GM10847 (cell line): Measurements from ENCODE around the gene COPS9.

Experiments
- POLR2A ChIP-seq: IDR thresholded peaks from 2 replicates; pipeline ENCODE4 v1.6.1; 2011; ENCODE audit not compliant: insufficient read length; ENCODE audit errors: extremely low read depth

COPS9 gene

GRCh38 chr2:240123821-240124650, 12.1 kb downstream of the COPS9 start:
- no peak for TF ChIP-seq POLR2A

- TF ChIP-seq POLR2A, result no peak
Observed at GRCh38 chr2:240121675-240122074, 14.4 kb downstream of the COPS9 start.

DNA sequence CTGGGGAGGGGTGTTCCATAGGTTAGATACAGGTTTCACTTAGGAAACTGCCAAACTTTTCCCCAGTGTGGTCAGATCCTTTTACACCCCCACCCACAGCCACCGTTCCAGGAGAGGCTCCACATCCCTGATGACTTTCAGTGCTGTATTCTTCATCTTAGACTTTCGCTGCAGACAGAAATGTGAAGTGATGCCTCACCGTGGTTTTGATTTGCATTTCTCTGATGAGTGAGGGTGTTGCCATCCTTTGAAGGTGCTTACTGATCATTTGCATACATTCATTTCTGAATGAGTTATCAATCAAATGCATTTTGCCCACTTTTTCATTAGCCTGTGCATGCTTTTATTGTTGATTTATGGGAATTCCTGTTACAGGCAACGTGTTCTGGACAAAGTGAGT, 14.9 kb downstream of the COPS9 start:
- TF ChIP-seq POLR2A, result no peak

- TF ChIP-seq POLR2A, result no peak
Observed at GRCh38 chr2:240114233-240114632, 21.9 kb downstream of the COPS9 start.

DNA sequence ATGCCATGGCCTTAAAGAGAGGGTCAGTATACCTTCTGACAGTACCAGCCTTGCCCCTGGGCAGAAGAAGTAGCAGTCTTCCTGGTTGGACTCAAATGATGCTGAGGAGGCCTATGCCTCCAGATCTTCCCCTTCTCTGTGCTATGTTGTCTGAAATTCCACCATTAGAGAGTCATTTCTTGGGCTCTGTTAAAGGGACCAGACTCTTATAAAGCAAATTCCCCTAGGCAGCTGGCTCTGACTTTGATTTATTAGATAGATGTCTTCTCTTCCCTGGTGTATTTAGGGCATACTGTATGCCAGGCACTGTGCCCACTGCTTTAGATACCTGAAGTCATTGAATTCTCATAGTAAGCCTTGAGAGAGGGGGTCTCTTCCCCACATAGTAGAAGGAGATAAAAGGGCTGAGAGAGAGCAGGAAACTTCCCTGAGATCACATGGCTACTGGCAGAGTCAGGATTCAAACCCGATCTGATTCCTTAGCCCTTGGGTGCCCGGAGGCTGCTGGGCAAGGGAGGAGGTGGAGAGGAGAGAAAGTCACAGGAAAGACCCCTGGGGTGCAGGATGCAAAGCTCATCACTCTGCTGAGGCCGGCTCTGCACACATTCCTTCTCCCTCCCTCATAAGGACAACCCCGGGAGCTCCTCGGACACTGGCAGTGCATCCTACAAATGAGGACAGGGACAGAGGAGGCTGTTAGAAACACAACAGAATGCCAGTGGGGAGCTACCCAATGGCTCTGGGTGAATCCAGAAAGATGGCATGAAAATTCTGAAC, 23.0 kb downstream of the COPS9 start:
- no peak for TF ChIP-seq POLR2A

DNA sequence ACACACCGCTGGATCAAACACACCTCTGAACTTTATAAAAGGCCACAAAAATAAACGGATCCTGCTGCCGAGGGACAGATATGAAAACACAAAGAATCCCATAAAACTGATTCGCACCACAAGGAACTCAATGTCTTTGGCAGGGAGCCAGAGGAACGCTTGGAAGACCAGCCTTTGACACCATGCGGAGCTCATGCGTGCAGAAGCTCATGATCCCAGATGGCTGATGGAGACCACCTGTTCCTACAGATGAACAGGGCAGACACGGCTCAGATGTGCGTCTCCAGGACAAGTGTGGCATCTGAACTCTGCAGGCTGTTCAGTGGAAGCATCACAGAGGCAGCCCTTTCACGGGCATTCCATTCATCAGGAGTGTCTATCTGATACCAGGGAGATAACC, 24.9 kb downstream of the COPS9 start:
- no peak for TF ChIP-seq POLR2A

- no peak for TF ChIP-seq POLR2A
Observed at GRCh38 chr2:240109386-240109785, 26.7 kb downstream of the COPS9 start.

GRCh38 chr2:240107477-240107796, 28.7 kb downstream of the COPS9 start:
- TF ChIP-seq POLR2A, result no peak

GRCh38 chr2:240106765-240107476, 29.2 kb downstream of the COPS9 start:
- TF ChIP-seq POLR2A, result no peak

GRCh38 chr2:240105982-240106381, 30.1 kb downstream of the COPS9 start:
- no peak for TF ChIP-seq POLR2A

GRCh38 chr2:240103136-240103535, 33.0 kb downstream of the COPS9 start:
- TF ChIP-seq POLR2A, result no peak

DNA sequence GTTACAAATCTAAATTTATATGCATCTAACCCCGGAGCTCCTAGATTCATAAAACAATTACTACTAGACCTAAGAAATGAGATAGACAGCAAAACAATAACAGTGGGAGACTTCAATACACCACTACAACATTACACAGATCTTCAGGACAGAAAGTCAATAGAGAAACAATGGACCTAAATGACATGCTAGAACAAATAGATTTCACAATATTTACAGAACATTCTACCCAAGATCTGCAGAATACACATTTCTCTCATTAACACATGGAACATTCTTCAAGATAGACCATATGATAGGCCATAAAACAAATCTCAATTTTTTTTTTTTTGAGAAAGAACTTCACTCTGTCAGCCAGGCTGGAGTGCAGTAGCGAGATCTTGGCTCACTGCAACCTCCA, 37.8 kb downstream of the COPS9 start:
- no peak for TF ChIP-seq POLR2A

DNA sequence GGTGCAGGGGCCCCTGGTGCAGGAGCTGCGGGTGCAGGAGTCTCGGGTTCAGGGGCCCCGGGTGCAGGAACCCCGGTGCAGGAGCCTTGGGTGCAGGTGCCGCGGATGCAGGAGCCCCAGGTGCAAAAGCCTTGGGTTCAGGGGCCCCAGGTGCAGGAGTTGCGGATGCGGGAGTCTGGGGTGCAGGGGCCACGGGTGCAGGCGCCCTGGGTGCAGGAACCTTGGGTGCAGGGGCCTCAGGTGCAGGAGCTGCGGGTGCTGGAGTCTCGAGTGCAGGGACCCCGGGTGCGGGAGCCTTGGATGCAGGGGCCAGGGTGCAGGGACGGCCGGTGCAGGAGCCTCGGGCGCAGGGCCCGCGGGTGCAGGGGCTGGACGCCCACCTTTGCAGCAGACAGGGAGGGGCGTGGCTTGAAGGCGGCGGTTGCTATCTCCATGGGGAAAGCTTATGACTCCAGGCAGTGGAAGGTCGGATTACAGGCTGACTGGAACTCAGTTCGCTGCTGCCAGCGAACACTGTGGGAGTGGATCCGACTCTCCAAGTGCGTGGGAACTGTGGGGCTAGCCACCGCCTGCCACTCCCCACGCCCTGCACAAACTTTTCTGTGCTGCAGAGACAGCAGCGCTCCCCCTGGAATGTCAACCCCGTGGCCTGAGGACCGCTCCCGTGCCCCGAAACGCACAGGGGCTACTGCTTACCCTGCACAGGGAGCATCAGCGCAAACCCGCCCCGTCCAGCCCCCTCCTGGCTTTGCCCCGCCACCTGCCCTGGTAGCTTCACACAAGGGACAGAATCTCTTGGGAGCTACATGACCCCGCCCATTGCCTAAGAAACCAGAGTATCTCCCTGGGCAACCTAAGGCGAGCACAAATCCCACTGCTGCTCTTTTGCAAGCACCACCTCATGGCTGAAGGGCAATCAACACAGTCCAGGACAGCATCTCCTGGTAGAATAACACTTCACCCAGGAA, 40.3 kb downstream of the COPS9 start:
- TF ChIP-seq POLR2A, result no peak

DNA sequence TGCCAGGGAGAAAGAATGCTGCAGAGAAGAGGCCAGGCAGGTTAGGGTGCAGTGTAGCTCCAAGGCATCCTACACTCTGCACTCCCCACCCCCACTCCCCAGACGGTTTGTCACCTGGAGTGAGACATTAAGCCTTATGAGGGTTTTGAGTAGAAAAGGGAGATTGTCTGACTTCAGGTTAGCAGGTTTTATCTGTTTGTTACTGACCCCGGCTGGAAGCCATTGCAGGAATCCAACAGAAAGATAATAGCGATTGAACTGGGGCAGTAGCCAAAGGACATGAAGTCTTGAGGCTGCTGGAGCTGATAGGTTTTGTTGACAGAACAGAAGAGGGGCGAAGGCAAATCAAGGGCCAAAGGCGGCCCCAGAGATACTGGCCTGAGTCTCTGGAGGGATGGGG, 46.8 kb downstream of the COPS9 start:
- no peak for TF ChIP-seq POLR2A

- no peak for TF ChIP-seq POLR2A
Observed at GRCh38 chr2:240086563-240086962, 49.5 kb downstream of the COPS9 start.
